SHP77 treated with DMSO at 0.1 percent for 48 hours (cell line): ENCODE data around the gene ZMYND10.

Experiments used
- DNase-seq: peaks from one replicate; lab custom pipeline; 2025; lab: John Stamatoyannopoulos, UW

Gene ZMYND10

DNA sequence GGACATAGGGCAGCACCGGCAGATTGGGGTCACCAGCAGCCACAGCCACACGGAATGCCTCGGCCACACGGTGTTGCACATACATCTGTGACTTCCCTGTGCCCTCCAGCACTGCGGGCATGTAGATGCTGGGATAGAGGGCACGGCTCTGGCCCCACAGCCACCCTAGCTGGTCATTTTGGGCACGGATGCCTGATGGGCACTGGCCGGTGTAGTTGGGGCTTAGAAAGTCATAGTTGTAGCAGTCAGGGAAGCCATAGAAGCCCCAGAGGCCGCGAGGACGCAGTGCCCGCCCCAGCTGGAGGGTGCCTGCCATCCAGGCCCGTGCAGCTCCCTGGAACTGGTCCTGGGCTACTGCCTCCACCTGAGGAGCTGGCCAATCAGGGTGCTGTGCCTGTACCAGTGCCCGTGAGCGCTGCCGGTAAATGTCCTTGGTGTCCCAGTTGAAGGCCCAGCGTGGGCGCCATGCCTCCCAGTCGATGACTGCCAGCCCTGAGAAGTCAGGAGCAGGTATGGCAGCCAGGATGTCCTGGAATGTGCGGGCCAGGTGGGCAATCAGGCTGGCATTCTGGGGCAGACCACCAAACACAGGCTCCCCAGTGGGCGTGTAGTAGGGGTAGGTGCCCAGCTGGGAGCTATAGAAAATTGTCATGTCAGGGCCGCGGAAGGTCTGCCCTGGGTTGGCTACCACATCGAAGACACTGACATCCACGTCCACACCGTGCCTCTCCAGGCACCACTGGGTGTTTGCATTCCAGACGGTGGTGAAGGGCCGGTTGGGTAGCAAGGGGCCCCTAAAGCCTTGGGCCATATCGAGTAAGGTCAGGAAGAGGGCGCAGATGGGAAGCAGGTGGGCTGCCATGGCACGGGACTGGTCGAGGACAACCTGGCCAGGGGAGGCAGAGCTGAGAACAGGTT, 43.2 kb downstream of the ZMYND10 start:
- no peak for DNase-seq

GRCh38 chr3:50300681-50301254, 44.8 kb downstream of the ZMYND10 start:
- no peak for DNase-seq

- no peak for DNase-seq
These were observed 45.4 kb downstream of the ZMYND10 start for GRCh38 chr3:50299929-50300680.

GRCh38 chr3:50299638-50299928, 45.9 kb downstream of the ZMYND10 start:
- DNase-seq: no peak

- peak; percentile 91 for DNase-seq
These were observed 46.5 kb downstream of the ZMYND10 start, which contains the start of the genes HYAL3 and NAA80 for GRCh38 chr3:50298836-50299637. Gene HYAL3, minus strand, starts transcription at chr3:50299405. Its CDS starts 3,803 bp downstream, at chr3:50295602. Gene NAA80, minus strand, starts transcription at chr3:50299405. Its CDS starts 1,942 bp downstream, at chr3:50297463.

DNA sequence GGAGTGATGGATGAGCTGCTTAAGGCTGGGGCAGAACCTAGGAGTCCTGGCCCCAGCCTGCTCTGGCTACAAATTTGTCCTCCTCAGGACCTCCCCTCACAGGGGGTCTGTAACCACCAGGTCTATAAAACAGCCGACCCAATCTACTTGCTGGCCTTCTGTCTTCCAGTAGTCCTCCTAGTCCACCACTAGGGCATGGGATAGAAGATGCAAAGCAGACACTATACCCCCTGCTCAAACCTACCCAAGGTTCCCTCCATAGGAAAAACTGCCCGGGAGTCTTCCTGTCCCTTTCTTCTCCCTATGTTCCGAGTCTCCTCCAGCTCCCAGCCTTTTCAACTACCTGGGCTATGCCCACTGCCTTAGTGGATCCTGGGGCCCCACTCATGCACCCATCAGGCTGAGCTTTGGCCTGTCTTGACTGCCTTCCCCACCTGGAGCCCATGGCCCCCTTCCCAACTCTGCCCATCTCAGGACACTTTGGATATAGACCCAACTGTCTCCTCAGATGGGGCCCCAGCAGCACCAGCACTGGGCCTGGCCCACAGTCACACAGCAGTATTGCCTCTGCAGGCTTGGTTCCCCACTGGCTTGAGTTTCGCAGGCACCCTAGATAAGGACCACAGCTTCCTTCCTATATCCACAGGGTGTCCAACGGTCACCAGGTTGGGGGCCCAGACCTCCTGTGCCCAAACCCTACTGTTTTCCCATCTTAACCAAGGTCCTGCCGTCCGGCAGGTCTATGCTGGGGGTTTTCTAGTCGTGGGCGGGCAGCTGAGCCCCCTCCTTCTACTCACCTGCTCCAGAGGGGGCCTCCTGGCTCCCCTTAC, 47.4 kb downstream of the ZMYND10 start:
- DNase-seq: no peak

DNA sequence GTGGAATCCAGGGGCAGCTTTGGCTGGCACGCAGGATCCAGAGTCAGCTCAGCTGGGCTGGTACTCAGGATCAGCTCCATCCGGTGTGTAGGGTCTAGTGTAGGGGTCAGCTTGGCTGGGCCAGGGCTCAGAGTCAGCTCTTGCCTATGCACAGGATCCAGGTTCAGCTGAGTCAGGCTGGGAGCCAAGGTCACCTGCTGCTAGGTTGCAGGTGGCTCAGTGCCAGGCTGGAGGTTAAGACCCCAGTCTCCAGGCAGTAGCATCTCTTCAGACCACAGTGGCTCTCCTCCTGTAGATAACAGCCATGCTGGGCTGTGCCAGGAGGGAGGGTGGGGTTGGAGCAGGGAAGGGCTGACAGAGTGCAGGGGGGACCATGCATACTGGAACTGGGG, 48.2 kb downstream of the ZMYND10 start:
- DNase-seq: no peak

- DNase-seq: no peak
These were observed 48.7 kb downstream of the ZMYND10 start for GRCh38 chr3:50296721-50297383.

DNA sequence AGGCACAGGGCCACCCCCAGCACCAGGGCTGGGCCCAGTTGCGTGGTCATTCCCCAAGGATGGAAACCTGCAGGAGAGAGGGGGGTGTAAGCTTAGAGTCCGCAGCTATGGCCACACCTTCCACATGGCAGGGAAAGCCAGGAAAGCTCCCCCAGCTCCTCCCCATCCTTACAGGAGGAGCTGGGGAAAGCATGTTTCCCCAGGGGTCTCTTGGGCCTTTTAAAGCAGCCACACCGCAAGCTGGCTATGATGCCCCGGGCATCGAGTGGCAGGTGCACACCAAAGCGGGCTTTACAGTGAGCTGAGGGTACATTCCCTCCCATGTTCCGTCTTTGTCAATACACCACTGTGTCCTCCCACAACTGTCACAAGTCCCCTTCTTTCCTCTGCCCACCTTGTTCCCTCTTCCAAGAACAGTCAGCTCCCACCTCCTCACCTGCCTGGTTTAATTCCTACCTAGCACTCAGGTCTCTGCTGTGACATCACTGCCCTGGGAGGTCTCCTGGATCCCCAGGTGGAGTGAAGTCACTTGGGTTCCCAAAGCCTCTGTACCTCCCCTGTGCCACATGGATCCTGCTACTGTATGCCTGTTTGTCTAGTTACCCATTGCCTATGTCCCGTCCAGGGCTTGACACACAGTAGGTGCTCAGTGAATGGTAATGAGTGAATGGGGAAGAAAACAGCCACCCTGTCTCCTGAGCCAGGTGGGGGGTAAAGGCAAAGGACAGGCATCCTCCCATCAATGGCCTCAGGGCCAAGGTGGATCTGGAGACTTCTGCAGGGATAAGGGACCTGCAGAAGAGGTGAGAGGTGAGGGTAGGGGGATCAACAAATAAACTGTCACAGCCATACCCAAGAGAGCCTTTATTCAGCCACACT, 49.7 kb downstream of the ZMYND10 start:
- DNase-seq: no peak

GRCh38 chr3:50294492-50295403, 50.8 kb downstream of the ZMYND10 start:
- DNase-seq: no peak

- DNase-seq: no peak
These were observed 51.4 kb downstream of the ZMYND10 start for GRCh38 chr3:50294089-50294488.

- DNase-seq: no peak
These were observed 52.3 kb downstream of the ZMYND10 start for GRCh38 chr3:50293079-50293801.

DNA sequence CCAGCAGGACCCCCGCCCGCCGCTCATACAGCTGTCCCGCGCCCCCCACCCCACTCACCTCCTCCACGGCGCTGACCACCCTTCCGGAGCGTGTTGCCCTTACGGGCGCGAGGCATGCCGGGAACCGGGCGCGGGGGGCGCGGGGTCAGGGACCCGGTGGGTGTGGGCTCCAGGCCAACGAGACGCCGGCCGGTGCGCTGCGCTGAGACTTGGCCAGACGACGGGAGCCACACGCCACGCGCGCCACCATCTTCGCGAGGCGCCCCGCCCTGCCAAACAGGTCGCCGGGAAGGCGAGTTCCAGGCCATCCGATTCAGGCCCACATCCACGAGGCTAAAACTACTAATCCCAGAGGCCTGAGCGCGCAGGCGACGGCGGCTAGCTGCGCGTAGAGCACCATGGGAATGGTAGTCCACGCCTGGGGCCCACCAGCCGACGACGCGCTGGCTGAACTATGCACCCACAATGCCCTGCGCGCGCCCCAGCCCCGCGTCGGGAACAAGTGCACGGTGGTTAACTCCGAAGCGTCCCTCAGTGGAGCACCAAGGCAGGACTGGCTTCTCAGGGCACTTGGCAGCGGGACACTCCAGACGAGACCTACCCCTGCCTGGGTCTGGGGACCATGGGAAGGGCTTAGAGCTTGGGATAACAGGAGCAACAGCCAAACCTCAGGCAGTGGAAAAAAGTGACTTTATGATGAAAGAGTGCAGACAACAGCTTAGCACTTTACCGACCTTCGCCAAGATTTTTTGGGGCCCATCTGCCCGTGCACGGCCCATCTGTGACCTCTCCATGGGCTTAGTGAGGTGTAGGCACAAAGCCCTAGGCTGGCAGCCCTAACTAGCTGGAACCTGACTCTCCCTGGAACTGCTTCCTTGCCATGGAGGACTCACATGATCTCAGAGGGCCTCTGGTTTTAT, 53.1 kb downstream of the ZMYND10 start, which contains the start of gene IFRD2:
Gene IFRD2 (minus strand): TSS at position 271 of the 920 bp plus-strand sequence. CDS start 155 bp downstream, at position 116.
- DNase-seq: peak; percentile 90
